ENCODE results near the gene TAF15.

The TAF15 gene

GRCh38 chr17:35808962-35809854 is at the start of gene TAF15:
Gene TAF15 (plus strand): TSS chr17:35809484. CDS start chr17:35809570, 86 bp downstream.
- peak; percentile 100 for DNase-seq

GRCh38 chr17:35760587-35760986 is 48.7 kb upstream of the TAF15 start, which contains the start of gene C17orf50:
Gene C17orf50 (plus strand): TSS chr17:35760887. CDS start chr17:35760942, 55 bp downstream.
- DNase-seq, result no peak

- DNase-seq, result no peak
These were observed 47.7 kb upstream of the TAF15 start for GRCh38 chr17:35761601-35762000.

GRCh38 chr17:35763767-35764122 is 45.5 kb upstream of the TAF15 start:
- DNase-seq, result no peak

- peak; percentile 76 for DNase-seq
These were observed 44.9 kb upstream of the TAF15 start for GRCh38 chr17:35764123-35764991.

- DNase-seq, result no peak
These were observed 44.1 kb upstream of the TAF15 start for GRCh38 chr17:35765086-35765710.

GRCh38 chr17:35765756-35766488 is 43.4 kb upstream of the TAF15 start:
- DNase-seq, result no peak

- DNase-seq, result no peak
These were observed 42.8 kb upstream of the TAF15 start for GRCh38 chr17:35766489-35766877.

- peak; percentile 43 for DNase-seq
These were observed 42.3 kb upstream of the TAF15 start for GRCh38 chr17:35766903-35767510.

- DNase-seq, result no peak
These were observed 40.5 kb upstream of the TAF15 start for GRCh38 chr17:35768797-35769196.

GRCh38 chr17:35769895-35770486 is 39.3 kb upstream of the TAF15 start:
- no peak for DNase-seq

GRCh38 chr17:35773129-35773528 is 36.2 kb upstream of the TAF15 start:
- DNase-seq, result no peak

- no peak for DNase-seq
These were observed 35.4 kb upstream of the TAF15 start for GRCh38 chr17:35773679-35774425.

GRCh38 chr17:35774499-35774898 is 34.8 kb upstream of the TAF15 start:
- DNase-seq, result peak; percentile 43

- DNase-seq, result no peak
These were observed 34.2 kb upstream of the TAF15 start for GRCh38 chr17:35775039-35775438.

- no peak for DNase-seq
These were observed 33.7 kb upstream of the TAF15 start for GRCh38 chr17:35775583-35775982.

GRCh38 chr17:35778641-35779196 is 30.6 kb upstream of the TAF15 start:
- no peak for DNase-seq

- peak; percentile 25 for DNase-seq
These were observed 28.3 kb upstream of the TAF15 start for GRCh38 chr17:35780950-35781349.

- no peak for DNase-seq
These were observed 24.4 kb upstream of the TAF15 start for GRCh38 chr17:35784895-35785294.

- peak; percentile 8 for DNase-seq
These were observed 22.3 kb upstream of the TAF15 start for GRCh38 chr17:35786941-35787432.
